GM12892 (cell line): ENCODE measurements around the gene C2CD3.

Source experiments
- POLR2AphosphoS5 ChIP-seq: IDR thresholded peaks from 2 replicates; pipeline ENCODE4 v1.6.1; 2011; ENCODE audit warnings: low read depth, low read length, control low read depth
- TAF1 ChIP-seq: IDR thresholded peaks from 2 replicates; pipeline ENCODE4 v1.6.1; 2011; ENCODE audit warnings: low read depth, mild to moderate bottlenecking, control low read depth, low read length, borderline replicate concordance

DNA sequence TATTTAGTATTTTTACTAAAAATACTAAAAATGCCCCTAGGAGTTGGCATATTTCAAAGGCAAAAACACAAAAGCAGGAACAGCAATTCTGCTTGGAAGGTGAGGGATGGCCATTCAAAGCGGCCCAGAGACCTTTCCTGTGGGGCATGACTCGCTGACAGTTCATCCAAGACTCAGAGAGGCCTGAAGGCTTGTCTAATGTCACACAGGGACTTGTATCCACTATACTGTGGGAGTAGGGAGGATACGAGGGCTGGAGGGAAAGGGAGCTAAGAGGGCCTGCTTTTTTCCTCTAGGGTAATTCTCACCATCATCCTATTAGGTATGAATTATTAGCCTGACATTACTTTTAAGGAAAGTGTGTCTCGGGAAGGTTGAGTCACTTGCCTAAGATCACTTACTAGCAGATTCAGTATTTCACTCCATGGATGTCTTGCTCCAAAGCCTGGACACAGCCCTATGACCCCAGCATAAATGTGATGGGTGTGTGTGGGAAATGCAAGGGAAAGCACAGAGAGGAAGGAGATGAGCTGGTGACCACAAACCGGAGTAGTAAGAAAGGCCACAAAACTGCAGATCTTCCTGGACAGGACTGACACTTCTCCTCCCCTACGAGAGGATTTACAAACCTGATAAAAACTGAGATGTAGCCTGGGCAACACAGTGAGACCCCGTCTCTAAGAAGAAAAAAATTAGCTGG, 145.2 kb downstream of the C2CD3 start:
- TF ChIP-seq POLR2AphosphoS5 = no peak
- no peak for TF ChIP-seq TAF1
